ENCODE measurements around the gene MAFB.

The MAFB gene

GRCh38 chr20:40680161-40680959 is 8.7 kb downstream of the MAFB start:
- no peak for DNase-seq

DNA sequence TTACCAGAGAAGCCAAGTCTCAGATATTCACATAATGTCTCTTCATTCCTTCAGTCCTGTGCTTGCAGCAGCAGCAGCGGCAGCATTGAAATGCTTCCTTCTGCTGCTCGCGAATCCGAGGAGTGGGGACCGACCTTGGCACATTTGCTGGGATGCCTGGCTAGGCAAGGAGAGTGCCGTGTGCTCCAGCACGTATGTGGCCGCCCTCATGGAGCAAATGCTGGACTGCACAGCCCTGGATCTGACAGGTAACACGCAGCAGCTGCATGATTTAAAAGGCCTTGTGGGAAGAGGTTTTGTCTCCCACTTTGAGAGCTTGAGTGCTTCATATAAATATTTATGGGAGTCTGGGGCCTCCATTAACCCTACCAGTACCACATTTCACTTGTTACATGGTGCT is 9.9 kb downstream of the MAFB start:
- no peak for DNase-seq

DNA sequence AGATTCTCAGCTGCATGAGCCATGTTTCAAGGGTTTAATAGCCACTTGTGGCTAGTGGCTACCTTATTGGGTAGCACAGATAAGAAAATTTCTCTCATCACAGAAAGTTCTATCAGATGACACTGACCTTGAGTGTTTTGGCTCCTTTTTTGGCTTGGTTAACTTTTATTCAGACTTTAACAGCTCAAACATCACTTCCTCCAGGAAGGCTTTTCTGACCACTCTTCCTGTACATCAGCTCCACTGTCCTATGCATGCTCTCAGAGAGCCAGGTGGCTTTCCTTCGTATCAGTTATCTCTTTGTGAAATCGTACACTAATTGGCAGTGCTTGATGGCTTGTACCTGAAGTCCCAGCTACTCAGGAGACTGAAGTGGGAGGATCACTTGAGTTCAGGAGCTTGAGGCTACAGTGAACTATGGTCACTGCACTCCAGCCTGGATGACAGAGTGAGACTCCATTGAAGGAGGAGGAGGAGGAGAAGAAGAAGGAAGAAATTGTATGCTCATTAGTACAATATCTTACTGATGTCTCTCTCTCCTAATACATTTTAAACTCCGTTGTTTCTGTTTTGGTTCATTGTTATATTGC is 10.7 kb downstream of the MAFB start:
- DNase-seq: no peak

GRCh38 chr20:40677343-40677924 is 11.6 kb downstream of the MAFB start:
- DNase-seq: no peak

- DNase-seq: no peak
Measured at GRCh38 chr20:40676491-40677269, 12.4 kb downstream of the MAFB start.

DNA sequence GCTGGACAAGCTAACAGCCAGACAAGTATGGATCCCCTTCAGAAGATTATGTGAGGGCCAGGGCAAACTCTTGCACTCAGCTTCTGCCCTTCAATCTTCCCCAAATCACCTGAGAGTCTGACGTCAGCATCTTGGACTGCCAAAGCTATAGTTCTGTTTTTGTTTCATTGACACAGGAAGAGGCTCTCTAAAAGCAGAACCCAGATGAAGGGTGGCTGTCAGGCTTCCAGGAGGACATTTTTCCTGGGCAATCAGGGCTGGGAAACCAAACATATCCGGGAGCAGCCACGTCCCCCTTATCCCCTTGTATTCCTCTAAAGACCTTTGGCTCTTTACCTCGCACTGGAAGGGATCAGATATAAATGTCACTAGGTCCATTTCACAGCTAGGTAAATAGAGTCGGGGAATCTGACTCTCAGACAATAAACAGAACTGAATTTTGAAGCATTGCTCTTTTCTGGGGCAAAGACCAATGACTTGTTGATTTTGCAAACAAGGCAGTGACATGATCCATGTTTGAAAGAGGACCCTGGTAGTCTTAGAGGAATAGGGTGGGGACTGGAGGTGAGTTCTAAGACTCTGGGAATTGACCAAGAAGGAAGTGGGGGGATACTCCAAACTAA is 13.3 kb downstream of the MAFB start:
- DNase-seq: no peak

DNA sequence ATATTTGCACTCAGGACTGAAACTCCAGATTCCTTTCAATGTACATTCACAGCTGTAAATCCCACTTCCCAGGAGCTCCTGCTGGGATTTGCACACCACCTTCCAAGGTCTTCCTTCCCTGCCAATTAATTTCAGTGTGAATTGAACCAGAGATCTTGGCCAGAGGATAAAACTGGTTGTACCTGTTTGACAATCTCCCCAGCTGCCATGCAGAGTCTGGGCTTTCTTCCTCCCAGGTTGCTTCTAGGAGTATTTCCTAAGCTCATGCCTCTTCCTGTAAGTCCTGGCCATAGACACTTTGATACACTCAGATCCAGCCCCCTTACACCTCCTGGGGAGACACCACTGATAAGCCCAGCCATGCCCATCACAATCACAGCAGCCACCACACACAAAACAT is 15.6 kb downstream of the MAFB start:
- no peak for DNase-seq

DNA sequence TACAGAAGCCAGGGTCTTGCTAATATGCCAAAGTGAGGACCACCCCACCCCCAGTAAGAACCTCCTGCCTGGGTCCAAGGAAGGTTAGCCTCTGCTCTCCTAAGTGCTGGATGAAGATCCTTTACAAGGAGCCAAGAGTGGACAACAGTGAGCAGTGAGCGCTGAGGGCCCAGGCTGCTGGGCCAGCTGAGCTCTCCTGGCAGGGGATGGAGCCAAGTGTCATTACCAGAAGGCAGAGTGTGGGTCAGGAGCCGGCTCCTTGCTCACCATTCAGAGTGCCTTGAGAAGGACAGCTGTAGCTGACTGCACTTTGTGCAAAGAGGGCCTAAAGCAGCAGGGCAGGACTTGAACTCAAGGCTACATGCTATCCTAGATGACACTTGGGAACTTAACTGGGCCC is 16.9 kb downstream of the MAFB start:
- no peak for DNase-seq

DNA sequence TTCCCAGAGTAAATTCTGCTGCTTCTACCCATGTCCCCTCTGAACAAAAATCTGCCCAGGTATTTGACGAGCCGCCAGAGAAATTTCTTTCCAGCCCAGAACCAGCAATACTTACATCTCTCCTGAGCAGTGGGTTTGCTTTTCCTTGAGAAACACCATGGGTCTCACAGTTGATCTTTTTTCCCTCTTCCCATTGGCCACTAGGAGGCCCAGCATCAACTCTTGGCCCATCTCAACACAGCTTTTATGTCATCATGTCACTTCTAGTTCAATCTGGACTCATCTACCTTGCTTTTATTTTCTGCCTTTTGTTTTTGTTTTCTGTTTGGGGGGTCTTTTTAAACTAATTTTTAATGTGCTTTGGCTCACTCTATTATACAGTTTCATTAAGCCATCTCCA is 18.8 kb downstream of the MAFB start:
- DNase-seq: no peak

DNA sequence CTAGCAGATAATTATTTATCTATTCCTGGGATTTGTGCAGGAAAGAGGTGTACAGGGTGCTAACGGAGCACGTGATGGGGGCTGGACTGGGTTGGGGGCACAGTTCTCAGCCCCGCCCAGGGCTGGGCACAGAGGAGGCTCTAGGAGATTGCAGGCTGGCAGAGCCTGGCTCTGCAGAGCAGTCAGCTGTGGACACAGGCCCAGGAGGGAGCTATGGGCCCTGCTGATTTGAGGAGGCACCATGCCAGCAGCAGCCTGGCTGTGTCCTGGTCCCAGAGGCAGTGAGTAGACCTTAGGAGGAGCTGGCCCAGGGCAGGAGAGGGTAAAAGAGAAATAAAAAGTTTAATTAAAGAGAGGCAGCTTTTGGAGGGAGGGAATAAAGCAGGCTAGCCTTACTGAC is 19.3 kb downstream of the MAFB start:
- DNase-seq: no peak

GRCh38 chr20:40668449-40669228 is 20.4 kb downstream of the MAFB start:
- DNase-seq: no peak

DNA sequence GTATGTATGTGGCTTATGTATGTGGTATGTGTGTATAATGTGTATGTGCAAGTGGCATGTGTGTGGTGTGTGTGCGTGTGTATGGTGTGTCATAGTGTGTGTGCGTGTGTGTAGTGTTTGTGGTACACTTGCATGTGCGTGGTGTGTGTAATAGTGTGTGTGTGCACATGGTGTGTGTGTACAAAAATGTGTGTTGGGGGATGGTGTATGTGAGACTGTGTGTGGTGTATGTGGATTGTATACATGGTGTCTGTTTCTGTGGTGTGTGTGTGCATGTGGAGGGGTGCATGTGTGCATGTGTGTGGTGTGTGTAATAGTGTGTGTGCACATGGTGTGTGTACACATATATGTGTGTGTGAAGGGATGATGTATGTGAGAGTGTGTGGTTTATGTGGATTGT is 21.5 kb downstream of the MAFB start:
- DNase-seq: no peak

- DNase-seq: no peak
Measured at GRCh38 chr20:40666336-40666735, 22.7 kb downstream of the MAFB start.

GRCh38 chr20:40664891-40665290 is 24.1 kb downstream of the MAFB start:
- no peak for DNase-seq

GRCh38 chr20:40663991-40664880 is 24.8 kb downstream of the MAFB start:
- DNase-seq: no peak

DNA sequence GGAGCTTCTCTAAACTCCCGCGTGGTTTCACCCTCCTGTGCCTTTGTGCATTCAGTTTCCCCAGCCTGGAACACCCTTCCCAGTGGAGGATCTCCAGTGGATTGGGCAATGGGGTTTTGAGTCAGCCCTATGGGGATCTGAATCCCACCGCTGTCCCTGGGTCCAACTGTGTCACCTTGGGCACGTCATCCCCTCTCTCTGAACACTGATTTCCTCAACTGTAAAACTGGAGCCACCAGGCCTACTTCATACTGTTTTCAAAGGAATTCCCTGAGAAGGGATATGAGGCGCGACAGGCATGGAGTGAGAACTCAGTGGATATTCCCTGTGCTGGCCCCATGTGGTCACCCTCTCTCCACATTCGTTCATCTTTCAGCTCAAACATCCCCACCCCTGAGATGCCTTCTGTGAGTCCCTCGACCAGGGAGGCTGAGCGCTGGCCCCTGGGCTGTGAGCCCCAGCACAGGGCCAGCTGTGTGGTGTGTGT is 25.7 kb downstream of the MAFB start:
- DNase-seq: no peak

GRCh38 chr20:40659567-40659966 is 29.5 kb downstream of the MAFB start:
- no peak for DNase-seq

GRCh38 chr20:40658509-40658908 is 30.5 kb downstream of the MAFB start:
- DNase-seq: no peak

GRCh38 chr20:40657526-40657925 is 31.5 kb downstream of the MAFB start:
- no peak for DNase-seq

GRCh38 chr20:40655451-40655850 is 33.6 kb downstream of the MAFB start:
- no peak for DNase-seq

GRCh38 chr20:40654876-40655275 is 34.2 kb downstream of the MAFB start:
- DNase-seq: no peak
